Liver (tissue), 3 donors: Measurements from ENCODE around the gene CREB5.
"Not testable (repeated sequence)": the region's sequence is repeated elsewhere in the genome, so short reads cannot be mapped to it uniquely, and the experiment has no call there.

Source experiments
- RXRA ChIP-seq, 2 donors: IDR thresholded peaks; 2 replicates each; pipeline ENCODE4 v1.6.1; 2017 to 2018; ENCODE audit warnings: antibody characterized with exemption in 2 of 2, mild to moderate bottlenecking in 1 of 2
- YY1 ChIP-seq: IDR thresholded peaks from 2 replicates; pipeline ENCODE4 v1.6.1; 2016; ENCODE audit warnings: antibody characterized with exemption, mild to moderate bottlenecking
- TF ChIP-seq, protein P1 (sequence below): fragments of 150-350 bp; IDR thresholded peaks from 2 replicates; pipeline ENCODE4 v1.5.1; 2017; ENCODE audit warnings: improper control_type of control experiment, low read depth, low read length; ENCODE audit not compliant: missing input control
- donor health status: healthy.
- donor health status: healthy.

- TF ChIP-seq, protein P1, sequence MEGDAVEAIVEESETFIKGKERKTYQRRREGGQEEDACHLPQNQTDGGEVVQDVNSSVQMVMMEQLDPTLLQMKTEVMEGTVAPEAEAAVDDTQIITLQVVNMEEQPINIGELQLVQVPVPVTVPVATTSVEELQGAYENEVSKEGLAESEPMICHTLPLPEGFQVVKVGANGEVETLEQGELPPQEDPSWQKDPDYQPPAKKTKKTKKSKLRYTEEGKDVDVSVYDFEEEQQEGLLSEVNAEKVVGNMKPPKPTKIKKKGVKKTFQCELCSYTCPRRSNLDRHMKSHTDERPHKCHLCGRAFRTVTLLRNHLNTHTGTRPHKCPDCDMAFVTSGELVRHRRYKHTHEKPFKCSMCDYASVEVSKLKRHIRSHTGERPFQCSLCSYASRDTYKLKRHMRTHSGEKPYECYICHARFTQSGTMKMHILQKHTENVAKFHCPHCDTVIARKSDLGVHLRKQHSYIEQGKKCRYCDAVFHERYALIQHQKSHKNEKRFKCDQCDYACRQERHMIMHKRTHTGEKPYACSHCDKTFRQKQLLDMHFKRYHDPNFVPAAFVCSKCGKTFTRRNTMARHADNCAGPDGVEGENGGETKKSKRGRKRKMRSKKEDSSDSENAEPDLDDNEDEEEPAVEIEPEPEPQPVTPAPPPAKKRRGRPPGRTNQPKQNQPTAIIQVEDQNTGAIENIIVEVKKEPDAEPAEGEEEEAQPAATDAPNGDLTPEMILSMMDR, result not testable (repeated sequence)
- TF ChIP-seq RXRA (IDR thresholded peaks at IDR 0.05); YY1: not testable (repeated sequence)
Measured at GRCh38 chr7:28611399-28611897, 199.1 kb downstream of the CREB5 start.
